DOHH2 (cell line): ENCODE results near the gene YAE1.
"Not testable (repeated sequence)": the region's sequence is repeated elsewhere in the genome, so short reads cannot be mapped to it uniquely, and the experiment has no call there.

ENCODE experiments used
- H3F3A ChIP-seq: fragments of 200-600 bp; sonication (generic), shearing (Covaris generic); 2 replicates; pipeline ENCODE4 v1.6.0; 2016; ENCODE audit warnings: antibody characterized with exemption, mild to moderate bottlenecking; ENCODE audit not compliant: control insufficient read depth, insufficient read depth
- H3K27ac ChIP-seq: fragments of 200-600 bp; sonication (generic); 2 replicates; pipeline ENCODE4 v1.5.1; 2014; ENCODE audit warnings: low read depth, mild to moderate bottlenecking, low read length, moderate library complexity
- H3K27me3 ChIP-seq: fragments of 200-600 bp; sonication (generic); 2 replicates; pipeline ENCODE4 v1.6.1; 2014; ENCODE audit warnings: mild to moderate bottlenecking, low read length, mixed read lengths; ENCODE audit not compliant: control insufficient read depth
- H3K36me3 ChIP-seq: fragments of 200-600 bp; sonication (generic); 2 replicates; pipeline ENCODE4 v1.6.1; 2014; ENCODE audit warnings: mild to moderate bottlenecking, low read length, moderate library complexity, mixed read lengths; ENCODE audit not compliant: control insufficient read depth
- H3K4me1 ChIP-seq: fragments of 200-600 bp; sonication (generic); 2 replicates; pipeline ENCODE4 v1.6.1; 2014; ENCODE audit warnings: mild to moderate bottlenecking, low read length, mixed read lengths; ENCODE audit not compliant: control insufficient read depth
- H3K4me2 ChIP-seq: fragments of 200-600 bp; sonication (generic); 2 replicates; pipeline ENCODE4 v1.6.0; 2014; ENCODE audit warnings: mild to moderate bottlenecking, low read length, moderate library complexity
- H3K4me3 ChIP-seq: fragments of 200-600 bp; sonication (generic); 2 replicates; pipeline ENCODE4 v1.5.1; 2014; ENCODE audit warnings: mild to moderate bottlenecking, low read length, mixed read lengths
- H3K79me2 ChIP-seq: fragments of 200-600 bp; sonication (generic); 2 replicates; pipeline ENCODE4 v1.6.1; 2014; ENCODE audit warnings: mild to moderate bottlenecking, low read length, mixed read lengths; ENCODE audit not compliant: control insufficient read depth
- H3K9me2 ChIP-seq: fragments of 200-600 bp; sonication (generic); replicated peaks from 2 replicates; pipeline ENCODE4 v1.6.1; 2014; ENCODE audit warnings: mild to moderate bottlenecking, low read length, mixed read lengths; ENCODE audit not compliant: control insufficient read depth
- H3K9me3 ChIP-seq: fragments of 200-600 bp; sonication (generic); 2 replicates; pipeline ENCODE4 v1.6.1; 2014; ENCODE audit warnings: antibody characterized with exemption, low read length, mixed read lengths; ENCODE audit not compliant: control insufficient read depth, insufficient read depth
- H4K20me1 ChIP-seq: fragments of 200-600 bp; sonication (generic); 2 replicates; pipeline ENCODE4 v1.6.0; 2014; ENCODE audit warnings: low read depth, mild to moderate bottlenecking, antibody characterized with exemption, low read length, moderate library complexity; ENCODE audit not compliant: control insufficient read depth, insufficient read depth
- EZH2phosphoT487 ChIP-seq: fragments of 200-600 bp; sonication (generic); IDR thresholded peaks from 2 replicates; pipeline ENCODE4 v1.6.1; 2017; ENCODE audit warnings: borderline replicate concordance, mild to moderate bottlenecking, antibody characterized with exemption, low read length, moderate library complexity, mixed read lengths
- TF ChIP-seq, protein P1 (sequence below): fragments of 200-600 bp; sonication (generic); IDR thresholded peaks from one replicate; pipeline ENCODE4 v1.5.1; 2014; ENCODE audit warnings: antibody characterized with exemption, mild to moderate bottlenecking, low read depth, low read length; ENCODE audit not compliant: poor library complexity, severe bottlenecking

Gene YAE1

DNA sequence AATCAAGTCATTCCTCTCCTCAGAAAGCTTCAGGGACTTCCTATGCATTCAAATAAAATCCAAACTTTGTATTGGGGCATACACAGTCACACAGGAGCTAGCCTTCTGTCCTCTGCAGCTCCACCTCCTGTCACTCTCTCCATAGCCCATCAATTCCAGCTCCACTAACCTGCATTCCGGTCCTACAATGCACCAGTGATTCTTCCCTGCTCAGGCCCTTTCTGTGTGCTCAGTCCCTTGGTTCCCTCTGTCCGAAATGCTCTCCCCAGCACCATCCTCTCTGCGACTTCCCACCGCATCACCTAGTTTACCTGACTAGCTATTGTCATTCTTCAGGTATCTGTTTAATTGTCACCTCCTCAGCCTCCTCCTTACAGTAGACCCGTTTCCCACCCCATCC lies 26.4 kb upstream of the YAE1 start:
- no peak overlapping the region for H3K27ac ChIP-seq
- no peaks in the 10 kb centered on the region for H3K36me3 ChIP-seq
- H3F3A ChIP-seq, result no peaks in the 10 kb centered on the region
- TF ChIP-seq, protein P1, sequence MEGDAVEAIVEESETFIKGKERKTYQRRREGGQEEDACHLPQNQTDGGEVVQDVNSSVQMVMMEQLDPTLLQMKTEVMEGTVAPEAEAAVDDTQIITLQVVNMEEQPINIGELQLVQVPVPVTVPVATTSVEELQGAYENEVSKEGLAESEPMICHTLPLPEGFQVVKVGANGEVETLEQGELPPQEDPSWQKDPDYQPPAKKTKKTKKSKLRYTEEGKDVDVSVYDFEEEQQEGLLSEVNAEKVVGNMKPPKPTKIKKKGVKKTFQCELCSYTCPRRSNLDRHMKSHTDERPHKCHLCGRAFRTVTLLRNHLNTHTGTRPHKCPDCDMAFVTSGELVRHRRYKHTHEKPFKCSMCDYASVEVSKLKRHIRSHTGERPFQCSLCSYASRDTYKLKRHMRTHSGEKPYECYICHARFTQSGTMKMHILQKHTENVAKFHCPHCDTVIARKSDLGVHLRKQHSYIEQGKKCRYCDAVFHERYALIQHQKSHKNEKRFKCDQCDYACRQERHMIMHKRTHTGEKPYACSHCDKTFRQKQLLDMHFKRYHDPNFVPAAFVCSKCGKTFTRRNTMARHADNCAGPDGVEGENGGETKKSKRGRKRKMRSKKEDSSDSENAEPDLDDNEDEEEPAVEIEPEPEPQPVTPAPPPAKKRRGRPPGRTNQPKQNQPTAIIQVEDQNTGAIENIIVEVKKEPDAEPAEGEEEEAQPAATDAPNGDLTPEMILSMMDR, result no peak
- no peak for TF ChIP-seq EZH2phosphoT487
- H3K27me3 ChIP-seq, result peaks cover 8% of the 10 kb centered on the region
- H3K4me3 ChIP-seq, result no peak overlapping the region
- H3K79me2 ChIP-seq, result no peaks in the 10 kb centered on the region
- no peaks in the 10 kb centered on the region for H3K9me3 ChIP-seq
- H3K9me2 ChIP-seq, result no peaks in the 10 kb centered on the region
- no peak overlapping the region for H3K4me2 ChIP-seq
- H3K4me1 ChIP-seq, result no peaks in the 10 kb centered on the region
- H4K20me1 ChIP-seq, result no peaks in the 10 kb centered on the region

DNA sequence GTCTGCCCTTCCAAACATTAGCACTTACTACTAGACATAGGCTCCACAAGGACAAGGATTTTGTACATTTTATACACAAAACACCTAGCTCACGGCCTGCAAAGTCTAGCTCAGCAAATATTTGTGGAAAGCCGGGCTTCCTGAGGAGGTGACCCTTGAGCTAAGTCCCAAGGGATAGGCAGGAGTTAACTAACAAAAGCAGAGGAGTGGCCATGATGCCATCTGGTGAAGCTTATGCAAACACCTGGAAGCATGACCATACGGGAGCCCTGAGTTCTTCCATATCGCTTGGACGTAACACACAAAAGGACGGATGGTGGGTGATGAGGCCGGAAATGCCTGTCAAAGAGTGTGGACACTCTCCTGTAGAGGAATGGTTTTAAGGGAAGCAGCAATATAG lies 25.9 kb upstream of the YAE1 start:
- no peak overlapping the region for H3K27ac ChIP-seq
- H3K4me3 ChIP-seq, result no peak overlapping the region
- H3K4me2 ChIP-seq, result no peak overlapping the region
- no peaks in the 10 kb centered on the region for H3K9me3 ChIP-seq
- no peaks in the 10 kb centered on the region for H3K4me1 ChIP-seq
- no peaks in the 10 kb centered on the region for H4K20me1 ChIP-seq
- no peaks in the 10 kb centered on the region for H3F3A ChIP-seq
- H3K27me3 ChIP-seq, result peaks cover 8% of the 10 kb centered on the region
- TF ChIP-seq, protein P1, result no peak
- no peak for TF ChIP-seq EZH2phosphoT487
- no peaks in the 10 kb centered on the region for H3K36me3 ChIP-seq
- H3K79me2 ChIP-seq, result no peaks in the 10 kb centered on the region
- no peaks in the 10 kb centered on the region for H3K9me2 ChIP-seq

DNA sequence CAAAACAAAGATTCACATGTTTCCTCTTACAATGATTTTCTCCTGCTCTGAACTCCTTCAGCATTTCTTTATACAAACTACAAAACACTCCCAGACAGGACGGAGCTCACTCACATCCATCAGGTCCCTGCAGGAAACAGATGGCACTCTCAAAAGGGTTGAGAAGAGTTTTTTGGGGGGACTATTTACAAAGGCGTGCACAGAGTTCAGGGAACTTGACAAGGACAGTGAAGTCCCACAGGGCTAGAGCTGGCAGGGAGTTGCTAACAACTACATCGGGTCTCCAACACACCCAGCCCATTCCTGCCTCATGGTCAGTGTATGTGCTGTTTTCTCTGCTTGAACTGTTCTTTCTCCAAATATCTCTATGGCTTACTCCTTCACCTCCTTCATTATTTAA lies 24.7 kb upstream of the YAE1 start:
- Histone ChIP-seq H3K4me1 (no peaks in the 10 kb centered on the region), H4K20me1 (no peaks in the 10 kb centered on the region), H3K79me2 (no peaks in the 10 kb centered on the region), H3K36me3 (no peaks in the 10 kb centered on the region), H3K27me3 (peaks cover 8% of the 10 kb centered on the region), H3K27ac (no peak overlapping the region), H3K9me3 (no peaks in the 10 kb centered on the region), H3F3A (no peaks in the 10 kb centered on the region), H3K9me2 (no peaks in the 10 kb centered on the region), H3K4me2 (no peak overlapping the region), H3K4me3 (no peak overlapping the region)
- TF ChIP-seq, protein P1, result no peak
- TF ChIP-seq EZH2phosphoT487, result no peak

DNA sequence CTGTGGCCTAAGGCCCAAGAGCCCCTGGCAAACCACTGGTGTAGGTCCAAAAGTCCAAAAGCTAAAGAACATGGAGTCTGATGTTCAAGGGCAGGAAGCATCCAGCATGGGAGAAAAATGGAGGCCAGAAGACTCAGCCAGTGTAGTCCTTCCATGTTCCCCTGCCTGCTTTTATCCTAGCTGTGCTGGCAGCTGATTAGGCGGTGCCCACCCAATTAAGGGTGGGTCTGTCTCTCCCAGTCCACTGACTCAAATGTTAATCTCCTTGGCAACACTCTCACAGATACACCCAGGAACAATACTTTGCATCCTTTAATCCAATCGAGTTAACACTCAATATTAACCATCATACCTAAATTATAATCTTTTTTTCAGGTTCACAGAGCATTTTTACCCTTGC lies 21.4 kb upstream of the YAE1 start:
- not testable (repeated sequence) for H3K27ac ChIP-seq, H3K9me2 ChIP-seq, H3K4me3 ChIP-seq, H3K79me2 ChIP-seq, H3K9me3 ChIP-seq, H4K20me1 ChIP-seq, H3K27me3 ChIP-seq, H3K4me2 ChIP-seq, H3K4me1 ChIP-seq, H3K36me3 ChIP-seq, H3F3A ChIP-seq
